IMR-90 (cell line): ENCODE results near the gene FANCL. TPM values are rescaled to one million over a fixed set of nuclear protein-coding genes. Genes with fewer than 3 reads are reported as not detected.

Experiments used
- ATAC-seq: fragments of 200-7000 bp; cut with Tn5 transposase; 2 replicates; pipeline ENCODE4 v1.9.1; 2020; ENCODE audit warnings: low read depth, mild to moderate bottlenecking, moderate library complexity
- BruUV-seq: library from RNA; stranded (reverse); fragments of 400-500 nt; replicated peaks from 2 replicates; lab custom pipeline; 2021; lab: Mats Ljungman, UMichigan
- CTCF ChIA-PET: fragments of 300-600 bp; formaldehyde crosslinking; extraction: SDS; loops from one replicate; lab custom pipeline; 2021; ENCODE audit warnings: antibody characterized with exemption; lab: Yijun Ruan, JAX
- POLR2A ChIA-PET: fragments of 300-600 bp; sonication (Branson Sonifier 250); formaldehyde crosslinking; loops from one replicate; lab custom pipeline; 2022; ENCODE audit warnings: antibody characterized with exemption; ENCODE audit not compliant: unreplicated experiment; lab: Charles Lee
- DNase-seq: peaks from one replicate; pipeline ENCODE4 v3.0.0; 2013
- H2AFZ ChIP-seq: replicated peaks from 2 replicates; pipeline ENCODE3; 2013; ENCODE audit warnings: low read length, mild to moderate bottlenecking; ENCODE audit not compliant: poor library complexity
- H2AK5ac ChIP-seq: 2 replicates; pipeline ENCODE4 v1.6.1; 2013; ENCODE audit warnings: low read depth, low read length, inconsistent platforms
- H2AK9ac ChIP-seq: replicated peaks from 2 replicates; pipeline ENCODE3; 2013; ENCODE audit warnings: mild to moderate bottlenecking, low read depth, low read length, moderate library complexity; ENCODE audit not compliant: poor library complexity
- H2BK120ac ChIP-seq: 2 replicates; pipeline ENCODE4 v1.6.1; 2013; ENCODE audit warnings: low read depth, low read length, inconsistent platforms
- H2BK15ac ChIP-seq: 3 replicates; pipeline ENCODE4 v1.6.1; 2013; ENCODE audit warnings: low read depth, low read length, inconsistent platforms
- H2BK20ac ChIP-seq: 2 replicates; pipeline ENCODE4 v1.6.1; 2013; ENCODE audit warnings: low read depth, mild to moderate bottlenecking, inconsistent platforms, low read length, moderate library complexity
- H2BK5ac ChIP-seq: 2 replicates; pipeline ENCODE4 v1.6.1; 2013; ENCODE audit warnings: mild to moderate bottlenecking, low read depth, low read length, inconsistent platforms; ENCODE audit not compliant: poor library complexity, severe bottlenecking
- H3K14ac ChIP-seq: replicated peaks from 2 replicates; pipeline ENCODE4 v1.6.1; 2013; ENCODE audit warnings: low read depth, low read length, inconsistent platforms
- H3K18ac ChIP-seq: 2 replicates; pipeline ENCODE4 v1.6.1; 2013; ENCODE audit warnings: low read depth, low read length, control low read depth
- H3K23ac ChIP-seq: 2 replicates; pipeline ENCODE4 v1.6.1; 2013; ENCODE audit warnings: low read depth, low read length, inconsistent platforms
- H3K27ac ChIP-seq: 2 replicates; pipeline ENCODE4 v1.5.1; 2013; ENCODE audit warnings: mild to moderate bottlenecking, control low read depth, low read length; ENCODE audit not compliant: insufficient read depth
- H3K27me3 ChIP-seq: 2 replicates; pipeline ENCODE4 v1.6.1; 2013; ENCODE audit warnings: low read length; ENCODE audit not compliant: control insufficient read depth, insufficient read depth
- H3K36me3 ChIP-seq: 2 replicates; pipeline ENCODE4 v1.6.1; 2013; ENCODE audit warnings: low read length, mixed read lengths; ENCODE audit not compliant: control insufficient read depth, insufficient read depth
- H3K4ac ChIP-seq: 2 replicates; pipeline ENCODE4 v1.6.1; 2013; ENCODE audit warnings: low read depth, low read length, inconsistent platforms
- H3K4me1 ChIP-seq: 2 replicates; pipeline ENCODE4 v1.6.1; 2013; ENCODE audit warnings: low read length, mixed read lengths; ENCODE audit not compliant: control insufficient read depth, insufficient read depth
- H3K4me2 ChIP-seq: 2 replicates; pipeline ENCODE4 v1.6.1; 2013; ENCODE audit warnings: low read depth, mild to moderate bottlenecking, control low read depth, low read length, moderate library complexity
- H3K4me3 ChIP-seq: 2 replicates; pipeline ENCODE4 v1.5.1; 2013; ENCODE audit warnings: low read depth, mild to moderate bottlenecking, control low read depth, low read length, moderate library complexity; ENCODE audit not compliant: insufficient read depth
- H3K56ac ChIP-seq: 2 replicates; pipeline ENCODE4 v1.6.1; 2013; ENCODE audit warnings: low read length, inconsistent platforms; ENCODE audit not compliant: insufficient read depth; ENCODE audit errors: extremely low read depth
- H3K79me1 ChIP-seq, 2 experiments: 2 replicates each; pipeline ENCODE4 v1.6.1; 2013; ENCODE audit warnings: low read length in 2 of 2, inconsistent platforms in 1 of 2, low read depth in 1 of 2
- H3K9ac ChIP-seq: 2 replicates; pipeline ENCODE4 v1.6.1; 2013; ENCODE audit warnings: low read depth, low read length, control low read depth
- H3K9me1 ChIP-seq: 2 replicates; pipeline ENCODE4 v1.6.1; 2013; ENCODE audit warnings: low read length, inconsistent platforms; ENCODE audit not compliant: insufficient read depth
- H3K9me3 ChIP-seq: 2 replicates; pipeline ENCODE4 v1.6.1; 2013; ENCODE audit warnings: low read length; ENCODE audit not compliant: control insufficient read depth, insufficient read depth
- H4K20me1 ChIP-seq: 2 replicates; pipeline ENCODE4 v1.6.1; 2013; ENCODE audit warnings: low read length, inconsistent platforms; ENCODE audit not compliant: insufficient read depth
- H4K5ac ChIP-seq: 2 replicates; pipeline ENCODE4 v1.6.1; 2013; ENCODE audit warnings: mild to moderate bottlenecking, low read depth, low read length, control low read depth
- H4K8ac ChIP-seq, 2 experiments: 2 replicates each; pipeline ENCODE4 v1.6.1; 2013; ENCODE audit warnings: low read depth in 2 of 2, low read length in 2 of 2, control low read depth in 1 of 2, inconsistent platforms in 1 of 2
- H4K91ac ChIP-seq: 2 replicates; pipeline ENCODE4 v1.6.1; 2013; ENCODE audit warnings: low read depth, low read length, inconsistent platforms; ENCODE audit not compliant: insufficient read depth
- BHLHE40 ChIP-seq: fragments of 150-350 bp; IDR thresholded peaks from 2 replicates; pipeline ENCODE4 v1.6.1; 2016; ENCODE audit warnings: mild to moderate bottlenecking, low read depth, low read length
- MAZ ChIP-seq: IDR thresholded peaks from 2 replicates; pipeline ENCODE4 v1.6.1; 2012; ENCODE audit warnings: low read depth, mild to moderate bottlenecking, low read length, improper control_type of control experiment, moderate library complexity, borderline replicate concordance
- MXI1 ChIP-seq: IDR thresholded peaks from 2 replicates; pipeline ENCODE4 v1.6.1; 2012; ENCODE audit warnings: low read depth, mild to moderate bottlenecking, low read length, moderate library complexity, borderline replicate concordance
- NFE2L2 ChIP-seq: fragments of 150-350 bp; IDR thresholded peaks from 2 replicates; pipeline ENCODE4 v1.6.1; 2016; ENCODE audit warnings: low read depth, mild to moderate bottlenecking, low read length
- RAD21 ChIP-seq: IDR thresholded peaks from 2 replicates; pipeline ENCODE4 v1.6.1; 2012; ENCODE audit warnings: low read length, improper control_type of control experiment
- RCOR1 ChIP-seq: IDR thresholded peaks from 2 replicates; pipeline ENCODE4 v1.6.1; 2012; ENCODE audit warnings: mild to moderate bottlenecking, low read length, improper control_type of control experiment; ENCODE audit not compliant: insufficient replicate concordance
- WGBS, 2 experiments: methylation state at CpG; one replicate each; pipeline versions ENCODE4 v1.1.5 to v1.1.7; 2013; ENCODE audit warnings: missing lambda C conversion rate in 2 of 2; ENCODE audit not compliant: insufficient read length in 1 of 2; ENCODE audit errors: extremely low coverage in 2 of 2; 5-methylcytosine and 5-hydroxymethylcytosine counted together
- dilution Hi-C: fragments of 300-500 bp; cut with HindIII; formaldehyde crosslinking; loops from one replicate; pipeline ENCODE4 v1.14.3; 2018; ENCODE audit warnings: low sequenced_read_pairs; ENCODE audit not compliant: unreplicated experiment
- in situ Hi-C: fragments of 300-500 bp; cut with MboI; formaldehyde crosslinking; loops from 3 replicates; pipeline ENCODE4 v1.14.3; 2019; ENCODE audit warnings: low sequenced_read_pairs, inconsistent platforms, mixed read lengths
- intact Hi-C: fragments of 100-400 bp; cut with micrococcal nuclease; formaldehyde crosslinking; loops from 2 replicates; pipeline ENCODE4 v1.10.0; 2022
- polyA plus RNA-seq, 3 experiments: library from polyadenylated mRNA; depleted of rRNA; stranded (reverse); fragments of >200 nt; gene quantifications; 2 replicates each; pipeline ENCODE4 v1.2.3, GENCODE V29; 2012; ENCODE audit warnings: low replicate concordance in 1 of 3
- total RNA-seq: library from RNA; depleted of rRNA; stranded (reverse); fragments of >200 nt; gene quantifications from 2 replicates; pipeline ENCODE4 v1.2.3, GENCODE V29; 2012
- TF ChIP-seq, protein P1 (sequence below): fragments of 150-350 bp; IDR thresholded peaks from 2 replicates; pipeline ENCODE4 v1.6.1; 2017; ENCODE audit warnings: mild to moderate bottlenecking, antibody characterized with exemption, low read length, low read depth
- TF ChIP-seq, protein P2 (sequence below): conservative IDR thresholded peaks from 2 replicates; pipeline ENCODE4 v1.5.1; 2012; ENCODE audit warnings: mild to moderate bottlenecking, low read depth, low read length, improper control_type of control experiment

Gene FANCL
- total and polyA plus RNA-seq, 2 of the 4 experiments (the other 2 are of a cell fraction) = 9.0 to 12.7 TPM

- no peak for DNase-seq
- in situ Hi-C loops (no loop called here), intact Hi-C loops (no loop called here), dilution Hi-C loops (no loop called here)
- H3K4ac ChIP-seq = no peak overlapping the region
- no peak overlapping the region for H4K5ac ChIP-seq
- H3K27ac ChIP-seq = no peak overlapping the region
- no TSS peak for BruUV-seq
- H3K9ac ChIP-seq = no peak overlapping the region
- H3K79me1 ChIP-seq = peaks cover 14 to 20% of the 10 kb centered on the region in 2 experiments
- H3K4me1 ChIP-seq = no peaks in the 10 kb centered on the region
- WGBS, 2 experiments = no CpG with 5 or more reads among the region's 3 CpGs
- H2BK20ac ChIP-seq = no peak overlapping the region
- H3K4me2 ChIP-seq = peak overlapping the region; percentile 49
- H4K20me1 ChIP-seq = no peaks in the 10 kb centered on the region
- no peak overlapping the region for H3K18ac ChIP-seq
- H2AFZ ChIP-seq = no peak overlapping the region
- H3K56ac ChIP-seq = no peak overlapping the region
- H3K14ac ChIP-seq = no peak overlapping the region
- no peak overlapping the region for H2BK120ac ChIP-seq
- no peak overlapping the region for H3K4me3 ChIP-seq
- H3K27me3 ChIP-seq = no peaks in the 10 kb centered on the region
- no peak overlapping the region for H2AK9ac ChIP-seq
- TF ChIP-seq MXI1 (no peak), BHLHE40 (no peak), NFE2L2 (no peak), RCOR1 (no peak), MAZ (no peak), RAD21 (no peak)
- TF ChIP-seq, protein P1, sequence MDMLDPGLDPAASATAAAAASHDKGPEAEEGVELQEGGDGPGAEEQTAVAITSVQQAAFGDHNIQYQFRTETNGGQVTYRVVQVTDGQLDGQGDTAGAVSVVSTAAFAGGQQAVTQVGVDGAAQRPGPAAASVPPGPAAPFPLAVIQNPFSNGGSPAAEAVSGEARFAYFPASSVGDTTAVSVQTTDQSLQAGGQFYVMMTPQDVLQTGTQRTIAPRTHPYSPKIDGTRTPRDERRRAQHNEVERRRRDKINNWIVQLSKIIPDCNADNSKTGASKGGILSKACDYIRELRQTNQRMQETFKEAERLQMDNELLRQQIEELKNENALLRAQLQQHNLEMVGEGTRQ = no peak
- TF ChIP-seq, protein P2, sequence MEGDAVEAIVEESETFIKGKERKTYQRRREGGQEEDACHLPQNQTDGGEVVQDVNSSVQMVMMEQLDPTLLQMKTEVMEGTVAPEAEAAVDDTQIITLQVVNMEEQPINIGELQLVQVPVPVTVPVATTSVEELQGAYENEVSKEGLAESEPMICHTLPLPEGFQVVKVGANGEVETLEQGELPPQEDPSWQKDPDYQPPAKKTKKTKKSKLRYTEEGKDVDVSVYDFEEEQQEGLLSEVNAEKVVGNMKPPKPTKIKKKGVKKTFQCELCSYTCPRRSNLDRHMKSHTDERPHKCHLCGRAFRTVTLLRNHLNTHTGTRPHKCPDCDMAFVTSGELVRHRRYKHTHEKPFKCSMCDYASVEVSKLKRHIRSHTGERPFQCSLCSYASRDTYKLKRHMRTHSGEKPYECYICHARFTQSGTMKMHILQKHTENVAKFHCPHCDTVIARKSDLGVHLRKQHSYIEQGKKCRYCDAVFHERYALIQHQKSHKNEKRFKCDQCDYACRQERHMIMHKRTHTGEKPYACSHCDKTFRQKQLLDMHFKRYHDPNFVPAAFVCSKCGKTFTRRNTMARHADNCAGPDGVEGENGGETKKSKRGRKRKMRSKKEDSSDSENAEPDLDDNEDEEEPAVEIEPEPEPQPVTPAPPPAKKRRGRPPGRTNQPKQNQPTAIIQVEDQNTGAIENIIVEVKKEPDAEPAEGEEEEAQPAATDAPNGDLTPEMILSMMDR = no peak
- no peak overlapping the region for H3K23ac ChIP-seq
- ATAC-seq = no peak
- no peak overlapping the region for H2AK5ac ChIP-seq
- H4K8ac ChIP-seq = no peak overlapping the region
- ChIA-PET POLR2A (interaction anchor here (0.6 kb wide), 1 partner anchor 318 kb away, joined by 3 read pairs; no protein-coding TSS in a partner anchor), CTCF (no interaction called here)
- no peak overlapping the region for H2BK5ac ChIP-seq
- no peaks in the 10 kb centered on the region for H3K9me1 ChIP-seq
- H4K91ac ChIP-seq = no peak overlapping the region
- H3K36me3 ChIP-seq = no peaks in the 10 kb centered on the region
- no peak overlapping the region for H2BK15ac ChIP-seq
- H3K9me3 ChIP-seq = no peaks in the 10 kb centered on the region
These were observed 1.7 kb downstream of the FANCL start for GRCh38 chr2:58239243-58239925.
